HG03469 (cell line): ENCODE results near the gene ELAC2.

Experiments used
- ATAC-seq: cut with Tn5 transposase; IDR thresholded peaks from one replicate; pipeline ENCODE4 v1.9.1; 2021; ENCODE audit warnings: mild to moderate bottlenecking, moderate library complexity, moderate number of reproducible peaks; ENCODE audit not compliant: unreplicated experiment

ELAC2 gene

GRCh38 chr17:13016881-13017654, 759 bp downstream of the ELAC2 start:
- ATAC-seq = peak; percentile 4

GRCh38 chr17:13014801-13015200, 3.0 kb downstream of the ELAC2 start:
- ATAC-seq = no peak

- no peak for ATAC-seq
These were observed 6.9 kb downstream of the ELAC2 start for GRCh38 chr17:13010959-13011358.

GRCh38 chr17:13008461-13008860, 9.4 kb downstream of the ELAC2 start:
- no peak for ATAC-seq

- ATAC-seq = no peak
These were observed 12.3 kb downstream of the ELAC2 start for GRCh38 chr17:13005530-13005929.

- ATAC-seq = no peak
These were observed 13.5 kb downstream of the ELAC2 start for GRCh38 chr17:13004336-13004735.

- ATAC-seq = no peak
These were observed 13.9 kb downstream of the ELAC2 start for GRCh38 chr17:13003927-13004326.

- no peak for ATAC-seq
These were observed 14.4 kb downstream of the ELAC2 start for GRCh38 chr17:13003454-13003851.

GRCh38 chr17:13002761-13003453, 14.9 kb downstream of the ELAC2 start:
- no peak for ATAC-seq

GRCh38 chr17:13001991-13002615, 15.7 kb downstream of the ELAC2 start:
- no peak for ATAC-seq

GRCh38 chr17:13000561-13000960, 17.3 kb downstream of the ELAC2 start:
- no peak for ATAC-seq

- no peak for ATAC-seq
These were observed 19.0 kb downstream of the ELAC2 start for GRCh38 chr17:12998874-12999273.

- no peak for ATAC-seq
These were observed 19.4 kb downstream of the ELAC2 start for GRCh38 chr17:12998461-12998860.

GRCh38 chr17:12996941-12997340, 20.9 kb downstream of the ELAC2 start:
- ATAC-seq = no peak

- no peak for ATAC-seq
These were observed 21.5 kb downstream of the ELAC2 start for GRCh38 chr17:12996357-12996756.

GRCh38 chr17:12995896-12996295, 21.9 kb downstream of the ELAC2 start:
- ATAC-seq = no peak

- ATAC-seq = no peak
These were observed 22.5 kb downstream of the ELAC2 start for GRCh38 chr17:12995106-12995895.

GRCh38 chr17:12994341-12995074, 23.3 kb downstream of the ELAC2 start:
- no peak for ATAC-seq

- ATAC-seq = no peak
These were observed 24.2 kb downstream of the ELAC2 start for GRCh38 chr17:12993631-12994030.

- no peak for ATAC-seq
These were observed 25.2 kb downstream of the ELAC2 start for GRCh38 chr17:12992676-12993075.
